GM23248 (cell line): Measurements from ENCODE around the gene DMAP1. TPM values are rescaled to one million over a fixed set of nuclear protein-coding genes. Genes with fewer than 3 reads are reported as not detected.

Experiments used
- DNase-seq: peaks from one replicate; pipeline ENCODE4 v3.0.0-alpha.2; 2015
- H2AFZ ChIP-seq: fragments of 200-600 bp; sonication (generic); 2 replicates; pipeline ENCODE4 v1.6.1; 2016; ENCODE audit warnings: antibody characterized with exemption
- H3F3A ChIP-seq: fragments of 200-600 bp; sonication (generic); 2 replicates; pipeline ENCODE4 v1.6.1; 2016; ENCODE audit warnings: mild to moderate bottlenecking, antibody characterized with exemption, mixed run types; ENCODE audit not compliant: insufficient read depth
- H3K27ac ChIP-seq: fragments of 200-600 bp; sonication (generic); 2 replicates; pipeline ENCODE4 v1.5.1; 2016; ENCODE audit warnings: mild to moderate bottlenecking
- H3K27me3 ChIP-seq: fragments of 200-600 bp; sonication (generic); replicated peaks from 2 replicates; pipeline ENCODE4 v1.6.1; 2016; ENCODE audit warnings: mild to moderate bottlenecking; ENCODE audit not compliant: insufficient read depth
- H3K36me3 ChIP-seq: fragments of 200-600 bp; sonication (generic); 2 replicates; pipeline ENCODE4 v1.6.1; 2016; ENCODE audit warnings: low read depth, mild to moderate bottlenecking
- H3K4me1 ChIP-seq: fragments of 200-600 bp; sonication (generic); 2 replicates; pipeline ENCODE4 v1.6.1; 2016; ENCODE audit warnings: mild to moderate bottlenecking; ENCODE audit not compliant: insufficient read depth
- H3K4me2 ChIP-seq: fragments of 200-600 bp; sonication (generic); one replicate; pipeline ENCODE4 v1.6.1; 2016; ENCODE audit warnings: mild to moderate bottlenecking; ENCODE audit not compliant: unreplicated experiment
- H3K4me3 ChIP-seq: fragments of 200-600 bp; sonication (generic); 2 replicates; pipeline ENCODE4 v1.5.1; 2016; ENCODE audit warnings: mild to moderate bottlenecking
- H3K79me2 ChIP-seq: fragments of 200-600 bp; sonication (generic); 2 replicates; pipeline ENCODE4 v1.6.1; 2016; ENCODE audit warnings: mild to moderate bottlenecking; ENCODE audit not compliant: insufficient read depth
- H3K9ac ChIP-seq: fragments of 200-600 bp; sonication (generic); 2 replicates; pipeline ENCODE4 v1.6.1; 2016; ENCODE audit warnings: mild to moderate bottlenecking
- H3K9me2 ChIP-seq: fragments of 200-600 bp; sonication (generic); 2 replicates; pipeline ENCODE4 v1.6.1; 2016; ENCODE audit warnings: mixed run types, mild to moderate bottlenecking, moderate library complexity; ENCODE audit not compliant: insufficient read depth
- H3K9me3 ChIP-seq: fragments of 200-600 bp; sonication (generic); one replicate; pipeline ENCODE4 v1.6.1; 2017; ENCODE audit warnings: low read depth
- H4K20me1 ChIP-seq: fragments of 200-600 bp; sonication (generic); 2 replicates; pipeline ENCODE4 v1.6.0; 2016; ENCODE audit not compliant: insufficient read depth
- EZH2 ChIP-seq: fragments of 200-600 bp; sonication (generic); IDR thresholded peaks from 2 replicates; pipeline ENCODE4 v1.6.1; 2018; ENCODE audit warnings: antibody characterized with exemption, mild to moderate bottlenecking; ENCODE audit not compliant: insufficient read depth, poor library complexity, severe bottlenecking
- EZH2phosphoT487 ChIP-seq: fragments of 200-600 bp; sonication (generic); IDR thresholded peaks from 2 replicates; pipeline ENCODE4 v1.6.1; 2018; ENCODE audit warnings: antibody characterized with exemption, moderate library complexity, mild to moderate bottlenecking, low read depth; ENCODE audit not compliant: insufficient read depth
- whole genome bisulfite sequencing, 2 experiments: methylation state at CpG; one replicate each; pipeline ENCODE4 v1.1.6; 2015 to 2017; ENCODE audit warnings: low lambda C conversion rate in 2 of 2, low coverage in 1 of 2; ENCODE audit errors: missing lambda C conversion rate in 2 of 2; 5-methylcytosine and 5-hydroxymethylcytosine counted together
- in situ Hi-C: fragments of 300-500 bp; cut with MboI; formaldehyde crosslinking; loops from 2 replicates; pipeline ENCODE4 v1.15.0; 2020
- polyA plus RNA-seq: library from polyadenylated mRNA; unstranded; fragments of >200 nt; fragmentation: Nextera tagmentation; extraction: Ambion mirVana; gene quantifications from 2 replicates; pipeline ENCODE4 v1.2.1, GENCODE V29; 2016
- total RNA-seq: library from RNA; depleted of rRNA; stranded (reverse); fragments of >200 nt; shearing (Covaris generic); gene quantifications from 2 replicates; pipeline ENCODE4 v1.2.3, GENCODE V29; 2014

The DMAP1 gene
- total and polyA plus RNA-seq, 2 experiments from 2014 or later = 16.0 to 32.7 TPM

GRCh38 chr1:44223187-44223610, 9.9 kb downstream of the DMAP1 start:
- Histone ChIP-seq H3K4me2 (no peak overlapping the region), H3K4me3 (no peak overlapping the region), H4K20me1 (no peaks in the 10 kb centered on the region), H3K36me3 (peaks cover 5% of the 10 kb centered on the region; the same call in 1 of the 2 replicates), H3K27ac (no peak overlapping the region), H3K9me3 (no peaks in the 10 kb centered on the region), H3K9ac (no peak overlapping the region), H2AFZ (no peak overlapping the region), H3K27me3 (no peaks in the 10 kb centered on the region), H3K9me2 (no peaks in the 10 kb centered on the region), H3K4me1 (0 out of 2 replicates have a peak, but pooled peaks cover 8% of the 10 kb centered on the region), H3K79me2 (no peaks in the 10 kb centered on the region), H3F3A (no peaks in the 10 kb centered on the region)
- WGBS, 2 experiments = 84 to 86% methylated on average over 11 of the region's 11 CpGs
- no peak for TF ChIP-seq EZH2
- no peak for TF ChIP-seq EZH2phosphoT487
- in situ Hi-C loops = loop anchor here (10.0 kb wide), 1 partner anchor 372 kb away; no protein-coding TSS in a partner anchor
- no peak for DNase-seq

GRCh38 chr1:44225761-44226160, 12.5 kb downstream of the DMAP1 start:
- no peak overlapping the region for H2AFZ ChIP-seq
- H3K9me2 ChIP-seq = no peaks in the 10 kb centered on the region
- no peaks in the 10 kb centered on the region for H4K20me1 ChIP-seq
- in situ Hi-C loops = loop anchor here (10.0 kb wide), 1 partner anchor 369 kb away; no protein-coding TSS in a partner anchor
- H3K4me1 ChIP-seq = no peaks in the 10 kb centered on the region
- TF ChIP-seq EZH2phosphoT487 (no peak), EZH2 (no peak)
- H3K27ac ChIP-seq = no peak overlapping the region
- no peak for DNase-seq
- H3K4me2 ChIP-seq = no peak overlapping the region
- H3K9me3 ChIP-seq = no peaks in the 10 kb centered on the region
- H3K27me3 ChIP-seq = no peaks in the 10 kb centered on the region
- no peaks in the 10 kb centered on the region for H3K79me2 ChIP-seq
- WGBS, 2 experiments = 97 to 100% methylated on average over 2 of the region's 2 CpGs
- H3F3A ChIP-seq = no peaks in the 10 kb centered on the region
- H3K36me3 ChIP-seq = 0 out of 2 replicates have a peak, but pooled peaks cover 4% of the 10 kb centered on the region
- H3K9ac ChIP-seq = no peak overlapping the region
- H3K4me3 ChIP-seq = no peak overlapping the region

GRCh38 chr1:44227211-44227610, 13.9 kb downstream of the DMAP1 start:
- 14 to 21% methylated on average over 1 of the region's 1 CpG for WGBS, 2 experiments
- H3F3A ChIP-seq = no peaks in the 10 kb centered on the region
- no peaks in the 10 kb centered on the region for H3K9me2 ChIP-seq
- no peak overlapping the region for H3K4me2 ChIP-seq
- no peak overlapping the region for H3K4me3 ChIP-seq
- H4K20me1 ChIP-seq = no peaks in the 10 kb centered on the region
- TF ChIP-seq EZH2phosphoT487 (no peak), EZH2 (no peak)
- H3K4me1 ChIP-seq = no peaks in the 10 kb centered on the region
- H3K36me3 ChIP-seq = no peaks in the 10 kb centered on the region; the same call in 1 of the 2 replicates
- peak; percentile 64 for DNase-seq
- H3K79me2 ChIP-seq = no peaks in the 10 kb centered on the region
- in situ Hi-C loops = loop anchor here (10.0 kb wide), 1 partner anchor 368 kb away; no protein-coding TSS in a partner anchor
- no peaks in the 10 kb centered on the region for H3K27me3 ChIP-seq
- no peaks in the 10 kb centered on the region for H3K9me3 ChIP-seq
- 0 out of 2 replicates have a peak overlapping the region, but pooled peaks have one; percentile 1 for H3K27ac ChIP-seq
- H3K9ac ChIP-seq = 0 out of 2 replicates have a peak overlapping the region, but pooled peaks have one; percentile 25
- H2AFZ ChIP-seq = no peak overlapping the region

DNA sequence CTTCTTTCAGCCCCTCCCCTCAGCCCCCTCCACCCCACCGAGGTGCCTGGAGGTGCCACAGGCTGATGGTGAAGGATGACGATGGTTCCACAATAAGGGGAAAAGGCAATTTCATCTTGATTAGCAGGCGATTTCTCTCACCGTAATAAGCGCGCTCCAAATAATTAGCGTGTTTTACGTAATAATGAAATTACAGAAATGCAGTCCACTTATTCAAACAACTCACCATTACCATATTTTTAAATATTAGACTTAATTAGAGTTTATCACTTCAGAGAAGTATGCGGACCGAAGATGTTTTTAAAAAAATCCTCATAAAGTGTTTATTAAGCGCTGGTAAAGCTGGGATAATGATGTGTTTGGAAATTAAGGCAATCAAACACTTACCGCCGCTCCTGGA, 14.9 kb downstream of the DMAP1 start:
- Histone ChIP-seq H3K4me1 (no peaks in the 10 kb centered on the region), H3K9me2 (no peaks in the 10 kb centered on the region), H4K20me1 (no peaks in the 10 kb centered on the region), H3K9me3 (no peaks in the 10 kb centered on the region), H3K27me3 (no peaks in the 10 kb centered on the region), H3K79me2 (no peaks in the 10 kb centered on the region), H3K27ac (no peak overlapping the region), H3K4me2 (no peak overlapping the region), H3K4me3 (no peak overlapping the region), H3K9ac (no peak overlapping the region), H3F3A (no peaks in the 10 kb centered on the region), H2AFZ (no peak overlapping the region), H3K36me3 (no peaks in the 10 kb centered on the region; the same call in 1 of the 2 replicates)
- TF ChIP-seq EZH2 = no peak
- no peak for TF ChIP-seq EZH2phosphoT487
- 95 to 98% methylated on average over 13 of the region's 13 CpGs for WGBS, 2 experiments
- in situ Hi-C loops = loop anchor here (10.0 kb wide), 1 partner anchor 367 kb away; no protein-coding TSS in a partner anchor
- DNase-seq = no peak
